GM19025 (cell line): ENCODE data around the gene GIGYF1.
A peak's percentile ranks its signal among the peaks of the same experiment; 100 is the strongest.
"Not testable (repeated sequence)": the region's sequence is repeated elsewhere in the genome, so short reads cannot be mapped to it uniquely, and the experiment has no call there.

Experiments
- ATAC-seq: cut with Tn5 transposase; IDR thresholded peaks from one replicate; pipeline ENCODE4 v1.9.1; 2021; ENCODE audit warnings: mild to moderate bottlenecking, low read depth, moderate library complexity; ENCODE audit not compliant: unreplicated experiment

GIGYF1 gene, protein sequence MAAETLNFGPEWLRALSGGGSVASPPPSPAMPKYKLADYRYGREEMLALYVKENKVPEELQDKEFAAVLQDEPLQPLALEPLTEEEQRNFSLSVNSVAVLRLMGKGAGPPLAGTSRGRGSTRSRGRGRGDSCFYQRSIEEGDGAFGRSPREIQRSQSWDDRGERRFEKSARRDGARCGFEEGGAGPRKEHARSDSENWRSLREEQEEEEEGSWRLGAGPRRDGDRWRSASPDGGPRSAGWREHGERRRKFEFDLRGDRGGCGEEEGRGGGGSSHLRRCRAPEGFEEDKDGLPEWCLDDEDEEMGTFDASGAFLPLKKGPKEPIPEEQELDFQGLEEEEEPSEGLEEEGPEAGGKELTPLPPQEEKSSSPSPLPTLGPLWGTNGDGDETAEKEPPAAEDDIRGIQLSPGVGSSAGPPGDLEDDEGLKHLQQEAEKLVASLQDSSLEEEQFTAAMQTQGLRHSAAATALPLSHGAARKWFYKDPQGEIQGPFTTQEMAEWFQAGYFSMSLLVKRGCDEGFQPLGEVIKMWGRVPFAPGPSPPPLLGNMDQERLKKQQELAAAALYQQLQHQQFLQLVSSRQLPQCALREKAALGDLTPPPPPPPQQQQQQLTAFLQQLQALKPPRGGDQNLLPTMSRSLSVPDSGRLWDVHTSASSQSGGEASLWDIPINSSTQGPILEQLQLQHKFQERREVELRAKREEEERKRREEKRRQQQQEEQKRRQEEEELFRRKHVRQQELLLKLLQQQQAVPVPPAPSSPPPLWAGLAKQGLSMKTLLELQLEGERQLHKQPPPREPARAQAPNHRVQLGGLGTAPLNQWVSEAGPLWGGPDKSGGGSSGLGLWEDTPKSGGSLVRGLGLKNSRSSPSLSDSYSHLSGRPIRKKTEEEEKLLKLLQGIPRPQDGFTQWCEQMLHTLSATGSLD (N-terminal part only)

DNA sequence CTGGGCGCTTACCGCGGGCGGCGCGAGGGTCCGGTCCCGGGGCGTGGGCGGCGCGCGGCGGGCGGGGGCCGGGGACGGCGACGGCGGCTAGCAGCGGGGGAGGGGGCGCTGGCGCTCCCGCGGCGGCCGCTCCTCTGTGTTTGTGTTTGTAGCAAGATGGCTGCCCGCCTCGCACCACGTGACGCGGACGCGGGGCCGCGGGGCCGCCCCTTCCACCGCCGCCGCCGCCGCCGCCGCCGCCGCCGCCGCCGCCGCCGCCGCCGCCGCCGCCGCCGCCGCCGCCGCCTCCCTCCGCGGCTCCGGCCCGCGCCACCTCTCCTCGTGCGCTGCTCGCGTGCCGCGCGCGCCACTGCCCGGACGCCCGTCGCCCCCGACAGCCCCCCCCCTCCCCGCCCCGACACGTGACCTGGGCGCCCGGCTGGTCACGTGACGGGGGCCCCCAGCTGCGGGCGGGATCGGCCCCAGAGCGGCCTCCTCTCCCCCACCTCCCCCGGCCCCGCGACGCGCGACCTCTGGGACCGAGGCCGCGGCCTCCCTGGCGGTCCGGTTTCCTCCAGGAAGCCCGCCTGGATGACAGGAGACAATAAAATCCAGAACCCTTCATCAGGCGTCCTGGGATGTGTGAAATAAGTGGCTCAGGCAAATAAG is at the start of gene GIGYF1:
TSS of gene GIGYF1 (minus strand) at position 153 of the 648 bp plus-strand sequence. CDS start 6,012 bp downstream, outside the sequence.
- peak; percentile 46 for ATAC-seq

DNA sequence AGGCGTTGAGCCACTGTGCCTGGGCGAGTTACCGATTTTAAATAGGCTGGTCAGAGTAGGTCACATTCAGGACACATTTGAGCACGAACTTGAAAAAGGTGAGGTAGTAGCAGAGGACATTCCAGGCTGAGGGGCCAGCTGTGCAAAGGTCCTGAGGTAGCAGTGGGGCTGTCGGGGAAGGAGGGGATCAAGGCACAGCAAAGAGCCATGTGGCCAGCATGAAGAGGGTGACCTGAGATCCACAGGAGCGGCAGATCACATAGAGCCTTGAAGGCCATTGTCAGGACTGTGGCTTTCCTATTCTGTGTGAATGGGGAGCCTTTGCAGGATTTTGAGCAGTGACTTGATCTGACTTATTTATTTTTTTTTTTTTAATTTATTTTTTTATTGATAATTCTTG is 45.9 kb upstream of the GIGYF1 start:
- ATAC-seq = no peak

DNA sequence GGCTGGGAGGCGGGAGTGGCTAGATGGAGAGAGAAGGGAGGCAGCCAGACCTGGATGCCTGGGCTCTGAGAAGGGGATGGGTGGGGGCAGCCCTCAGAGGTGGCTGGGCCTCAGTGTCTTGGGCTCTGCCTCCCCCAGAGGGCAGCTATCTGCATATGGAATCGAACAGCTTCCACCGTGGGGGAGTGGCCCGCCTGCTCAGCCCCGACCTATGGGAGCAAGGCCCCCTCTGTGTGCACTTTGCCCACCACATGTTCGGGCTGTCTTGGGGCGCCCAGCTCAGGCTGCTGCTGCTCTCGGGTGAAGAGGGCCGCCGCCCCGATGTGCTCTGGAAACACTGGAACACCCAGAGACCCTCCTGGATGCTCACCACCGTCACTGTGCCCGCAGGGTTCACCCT is 42.6 kb upstream of the GIGYF1 start:
- ATAC-seq = no peak

DNA sequence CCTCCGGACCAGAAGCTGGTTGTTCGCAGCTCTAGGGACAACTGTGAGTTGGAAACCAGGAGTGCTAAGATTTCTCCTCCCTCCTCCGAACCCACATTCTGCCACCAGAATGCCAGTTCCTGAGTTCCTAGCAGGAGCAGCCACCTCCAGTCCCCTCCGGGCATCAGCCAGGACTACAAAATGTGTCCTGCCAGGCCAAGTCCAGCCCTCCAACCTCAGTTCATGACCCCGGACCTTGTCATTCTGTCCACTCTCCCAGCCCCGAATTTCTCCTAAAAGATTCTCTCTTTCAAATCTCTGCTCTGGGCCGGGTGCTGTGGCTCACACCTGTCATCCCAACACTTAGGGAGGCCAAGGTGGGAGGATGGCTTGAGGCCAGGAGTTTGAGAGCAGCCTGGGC is 41.7 kb upstream of the GIGYF1 start:
- no peak for ATAC-seq

DNA sequence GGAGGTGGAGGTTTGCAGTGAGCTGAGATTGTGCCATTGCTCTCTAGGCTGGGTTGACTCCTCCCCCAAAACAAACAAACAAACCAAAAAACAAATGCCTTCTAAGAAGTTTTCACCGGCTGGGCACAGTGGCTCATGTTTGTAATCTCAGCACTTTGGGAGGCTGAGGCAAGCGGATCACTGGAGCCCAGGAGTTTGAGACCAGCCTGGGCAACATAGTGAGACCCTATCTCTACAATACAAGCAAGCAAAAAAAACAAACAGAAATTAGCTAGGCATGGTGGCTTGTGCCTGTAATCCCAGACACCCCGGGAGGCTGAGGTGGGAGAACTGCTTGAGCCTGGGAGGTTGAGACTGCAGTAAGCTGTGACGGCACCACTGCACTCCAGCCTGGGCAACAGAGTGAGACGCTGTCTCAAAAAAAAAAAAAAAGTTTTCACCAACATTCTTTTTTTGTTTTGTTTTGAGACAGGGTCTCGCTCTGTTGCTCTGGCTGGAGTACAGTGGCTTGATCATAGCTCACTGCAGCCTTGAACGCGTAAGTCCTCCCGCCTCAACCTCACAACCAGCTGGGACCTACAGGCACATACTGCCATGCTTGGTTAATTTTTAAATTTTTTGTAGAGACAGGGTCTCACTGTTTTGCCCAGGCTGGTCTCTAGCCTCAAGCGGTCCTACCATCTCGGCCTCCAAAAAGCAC is 38.0 kb upstream of the GIGYF1 start:
- no peak for ATAC-seq

DNA sequence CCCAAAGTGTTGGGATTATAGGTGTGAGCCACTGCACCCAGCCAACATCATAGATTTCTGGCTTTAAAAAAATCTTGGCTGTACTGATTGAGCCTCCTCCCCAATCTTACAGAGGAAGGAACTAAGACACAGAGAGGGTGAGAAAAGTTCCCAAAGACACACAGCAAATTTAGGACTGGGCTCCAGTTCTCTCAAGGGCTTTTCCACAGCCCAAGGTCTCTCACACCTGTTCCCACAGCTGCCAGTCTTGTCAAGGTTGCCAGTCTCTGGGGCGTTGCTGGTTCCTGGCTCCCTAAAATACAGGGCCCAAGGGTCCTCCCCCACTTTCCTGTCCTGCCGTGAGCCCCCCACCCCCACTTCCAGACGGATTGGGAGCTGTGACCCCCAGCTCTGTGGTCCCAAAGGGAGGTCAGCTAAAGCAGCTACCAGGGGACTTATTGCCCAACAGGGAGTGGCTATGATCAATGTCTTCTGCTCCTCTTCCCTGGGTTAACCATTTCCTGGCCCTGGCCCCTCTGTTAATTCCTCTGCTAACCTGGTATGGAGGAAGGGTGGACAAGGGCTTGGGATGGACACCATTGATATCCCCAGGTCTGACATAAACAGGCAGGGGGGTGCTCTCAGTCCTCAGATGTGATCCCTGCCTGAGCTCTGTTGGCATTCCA is 36.2 kb upstream of the GIGYF1 start:
- ATAC-seq = no peak

DNA sequence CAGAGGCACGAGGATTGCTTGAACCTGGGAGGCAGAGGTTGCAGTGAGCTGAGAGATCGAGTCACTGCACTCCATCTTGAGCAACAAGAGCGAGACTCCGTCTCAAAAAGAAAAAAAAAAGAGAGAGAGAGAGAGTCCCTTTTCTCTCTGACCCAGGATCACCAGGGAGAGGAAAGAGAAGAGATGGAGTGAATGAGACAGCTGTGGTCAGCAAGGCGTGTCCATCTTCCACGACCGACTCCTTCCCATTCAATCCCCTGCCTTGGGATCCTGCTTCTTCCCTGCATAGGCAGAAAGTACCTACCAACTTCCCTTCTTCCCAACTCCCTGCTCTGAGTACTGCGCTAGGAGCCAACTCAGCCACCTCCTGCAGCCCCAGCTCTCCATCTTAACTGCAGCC is 34.1 kb upstream of the GIGYF1 start:
- no peak for ATAC-seq

DNA sequence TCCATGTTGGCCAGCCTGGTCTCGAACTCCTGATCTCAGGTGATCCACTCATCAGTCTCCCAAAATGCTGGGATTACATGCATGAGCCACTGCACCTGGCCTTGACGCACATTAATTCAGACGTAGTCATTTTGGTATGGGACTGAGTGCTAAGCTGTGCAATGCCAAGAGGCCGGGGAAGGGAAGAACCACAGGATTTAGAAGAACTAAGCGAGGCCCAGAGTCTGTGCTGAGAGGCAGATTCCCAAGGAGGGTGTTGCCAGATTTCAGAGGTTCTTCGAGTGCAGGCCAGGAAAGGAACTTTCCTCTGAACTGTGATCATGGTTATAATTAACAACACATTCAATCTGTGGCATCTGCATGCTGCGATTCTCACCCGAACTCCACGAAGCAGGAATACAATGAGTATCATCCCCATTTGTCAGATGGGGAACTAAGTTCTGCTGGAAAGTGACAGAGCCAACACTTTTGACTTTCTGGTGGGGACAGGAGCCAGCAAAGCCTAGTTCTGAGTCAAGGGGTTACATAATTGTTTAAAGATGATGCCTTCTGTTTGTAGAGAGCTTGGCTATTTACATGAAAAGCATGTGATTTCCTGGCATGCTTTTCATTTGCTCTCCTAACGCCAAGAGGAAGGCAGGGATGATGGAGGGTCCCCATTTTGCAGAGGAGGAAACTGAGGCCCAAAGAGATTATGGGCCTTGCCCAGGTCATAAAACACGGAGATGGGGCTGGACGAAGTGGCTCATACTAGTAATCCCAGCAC is 33.1 kb upstream of the GIGYF1 start:
- no peak for ATAC-seq

DNA sequence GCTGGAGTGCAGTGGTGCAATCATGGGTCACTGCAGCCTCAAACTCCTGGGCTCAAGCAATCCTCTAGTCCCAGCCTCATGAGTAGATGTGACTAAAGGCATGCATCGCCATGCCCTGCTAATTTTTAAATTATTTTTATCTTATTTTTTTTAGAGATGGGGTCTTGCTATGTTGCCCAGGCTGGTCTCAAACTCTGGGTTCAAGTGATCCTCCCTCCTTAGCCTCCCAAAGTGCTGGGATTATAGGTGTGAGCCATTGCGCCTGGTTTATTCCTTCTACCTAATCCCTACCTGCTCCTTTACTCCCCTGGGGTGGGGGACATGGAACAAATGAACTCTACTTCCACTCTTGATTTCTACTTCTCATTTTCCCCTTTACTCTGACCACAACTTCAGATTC is 30.3 kb upstream of the GIGYF1 start:
- not testable (repeated sequence) for ATAC-seq

DNA sequence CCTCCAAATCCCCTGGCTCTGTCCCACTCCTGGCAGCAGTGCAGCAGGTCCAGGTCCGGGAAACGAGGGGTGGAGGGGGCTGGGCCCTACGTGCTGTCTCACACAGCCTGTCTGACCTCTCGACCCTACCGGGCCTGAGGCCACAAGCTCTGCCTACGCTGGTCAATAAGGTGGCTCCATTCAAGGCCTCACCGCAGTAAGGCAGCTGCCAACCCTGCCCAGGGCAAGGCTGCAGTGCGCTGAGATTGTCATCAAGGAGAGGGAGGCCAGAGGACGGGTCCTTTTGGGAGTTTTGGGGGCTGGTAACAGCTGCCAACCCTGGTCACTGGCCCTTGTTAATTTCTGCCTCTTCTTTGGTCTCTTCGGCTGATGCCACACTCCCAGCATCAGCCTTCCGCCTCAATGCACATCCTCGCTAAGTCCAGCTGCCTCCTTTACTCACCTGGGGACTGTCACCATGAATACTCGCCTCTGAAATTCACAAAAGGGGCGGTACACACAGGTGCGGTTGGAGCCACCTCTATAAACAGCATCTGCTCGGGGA is 29.8 kb upstream of the GIGYF1 start:
- ATAC-seq = no peak

DNA sequence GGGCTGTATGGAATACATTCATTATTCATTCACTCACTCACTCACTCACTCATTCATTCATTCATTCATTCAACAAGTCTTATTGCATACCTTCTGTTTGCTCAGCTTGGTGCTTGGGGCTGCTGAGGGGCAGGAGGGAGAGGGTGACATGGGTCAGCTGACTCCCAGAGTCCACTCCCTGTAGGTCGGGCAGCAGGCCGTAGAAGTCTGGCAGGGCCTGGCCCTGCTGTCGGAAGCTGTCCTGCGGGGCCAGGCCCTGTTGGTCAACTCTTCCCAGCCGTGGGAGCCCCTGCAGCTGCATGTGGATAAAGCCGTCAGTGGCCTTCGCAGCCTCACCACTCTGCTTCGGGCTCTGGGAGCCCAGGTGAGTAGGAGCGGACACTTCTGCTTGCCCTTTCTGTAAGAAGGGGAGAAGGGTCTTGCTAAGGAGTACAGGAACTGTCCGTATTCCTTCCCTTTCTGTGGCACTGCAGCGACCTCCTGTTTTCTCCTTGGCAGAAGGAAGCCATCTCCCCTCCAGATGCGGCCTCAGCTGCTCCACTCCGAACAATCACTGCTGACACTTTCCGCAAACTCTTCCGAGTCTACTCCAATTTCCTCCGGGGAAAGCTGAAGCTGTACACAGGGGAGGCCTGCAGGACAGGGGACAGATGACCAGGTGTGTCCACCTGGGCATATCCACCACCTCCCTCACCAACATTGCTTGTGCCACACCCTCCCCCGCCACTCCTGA is 28.6 kb upstream of the GIGYF1 start:
- ATAC-seq = no peak

DNA sequence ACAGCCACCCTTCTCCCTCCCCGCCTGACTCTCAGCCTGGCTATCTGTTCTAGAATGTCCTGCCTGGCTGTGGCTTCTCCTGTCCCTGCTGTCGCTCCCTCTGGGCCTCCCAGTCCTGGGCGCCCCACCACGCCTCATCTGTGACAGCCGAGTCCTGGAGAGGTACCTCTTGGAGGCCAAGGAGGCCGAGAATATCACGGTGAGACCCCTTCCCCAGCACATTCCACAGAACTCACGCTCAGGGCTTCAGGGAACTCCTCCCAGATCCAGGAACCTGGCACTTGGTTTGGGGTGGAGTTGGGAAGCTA is 27.4 kb upstream of the GIGYF1 start:
- ATAC-seq = no peak

DNA sequence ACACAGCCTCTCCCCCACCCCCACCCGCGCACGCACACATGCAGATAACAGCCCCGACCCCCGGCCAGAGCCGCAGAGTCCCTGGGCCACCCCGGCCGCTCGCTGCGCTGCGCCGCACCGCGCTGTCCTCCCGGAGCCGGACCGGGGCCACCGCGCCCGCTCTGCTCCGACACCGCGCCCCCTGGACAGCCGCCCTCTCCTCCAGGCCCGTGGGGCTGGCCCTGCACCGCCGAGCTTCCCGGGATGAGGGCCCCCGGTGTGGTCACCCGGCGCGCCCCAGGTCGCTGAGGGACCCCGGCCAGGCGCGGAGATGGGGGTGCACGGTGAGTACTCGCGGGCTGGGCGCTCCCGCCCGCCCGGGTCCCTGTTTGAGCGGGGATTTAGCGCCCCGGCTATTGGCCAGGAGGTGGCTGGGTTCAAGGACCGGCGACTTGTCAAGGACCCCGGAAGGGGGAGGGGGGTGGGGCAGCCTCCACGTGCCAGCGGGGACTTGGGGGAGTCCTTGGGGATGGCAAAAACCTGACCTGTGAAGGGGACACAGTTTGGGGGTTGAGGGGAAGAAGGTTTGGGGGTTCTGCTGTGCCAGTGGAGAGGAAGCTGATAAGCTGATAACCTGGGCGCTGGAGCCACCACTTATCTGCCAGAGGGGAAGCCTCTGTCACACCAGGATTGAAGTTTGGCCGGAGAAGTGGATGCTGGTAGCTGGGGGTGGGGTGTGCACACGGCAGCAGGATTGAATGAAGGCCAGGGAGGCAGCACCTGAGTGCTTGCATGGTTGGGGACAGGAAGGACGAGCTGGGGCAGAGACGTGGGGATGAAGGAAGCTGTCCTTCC is 26.8 kb upstream of the GIGYF1 start:
- no peak for ATAC-seq

DNA sequence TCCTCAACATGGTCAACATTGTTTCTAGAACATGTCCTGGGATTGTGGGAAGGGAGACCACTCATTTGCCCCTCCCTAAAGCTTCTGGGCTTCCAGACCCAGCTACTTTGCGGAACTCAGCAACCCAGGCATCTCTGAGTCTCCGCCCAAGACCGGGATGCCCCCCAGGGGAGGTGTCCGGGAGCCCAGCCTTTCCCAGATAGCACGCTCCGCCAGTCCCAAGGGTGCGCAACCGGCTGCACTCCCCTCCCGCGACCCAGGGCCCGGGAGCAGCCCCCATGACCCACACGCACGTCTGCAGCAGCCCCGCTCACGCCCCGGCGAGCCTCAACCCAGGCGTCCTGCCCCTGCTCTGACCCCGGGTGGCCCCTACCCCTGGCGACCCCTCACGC is 26.2 kb upstream of the GIGYF1 start, which contains the start of gene EPO:
TSS of gene EPO (plus strand) at position 190 of the 392 bp plus-strand sequence. CDS start 513 bp downstream, outside the sequence.
- ATAC-seq = no peak

DNA sequence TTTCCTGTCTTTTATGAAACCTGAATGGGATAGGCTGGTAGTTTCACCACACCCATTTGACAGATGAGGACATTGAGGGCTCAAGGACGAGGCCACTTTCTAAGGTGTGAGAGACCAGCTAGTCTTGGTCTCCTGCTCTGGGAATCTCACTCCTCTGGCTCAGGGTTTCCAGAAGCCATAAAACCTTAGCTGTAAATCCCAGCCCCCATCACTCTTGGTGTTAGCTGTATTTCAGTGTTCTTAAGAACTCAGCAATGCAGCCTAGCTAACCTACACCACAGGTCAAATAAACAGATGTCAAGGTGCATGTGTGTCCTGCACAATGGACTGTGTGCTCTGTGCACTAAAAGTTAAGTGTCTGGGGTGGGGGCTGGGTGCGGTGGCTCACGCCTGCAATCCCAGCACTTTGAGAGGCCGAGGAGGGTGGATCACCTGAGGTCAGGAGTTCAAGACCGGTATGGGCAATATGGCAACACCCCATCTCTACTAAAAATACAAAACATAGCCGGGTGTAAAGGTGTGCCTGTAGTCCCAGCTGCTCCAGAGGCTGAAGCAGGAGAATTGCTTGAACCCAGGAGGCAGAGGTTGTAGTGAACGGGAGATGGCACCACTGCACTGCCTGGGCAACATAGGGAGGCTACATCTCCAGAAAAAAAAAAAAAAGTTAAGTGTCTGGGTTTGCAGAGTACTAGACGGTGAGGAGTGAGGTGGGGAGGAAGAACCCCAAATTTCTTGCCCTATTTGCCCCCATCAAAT is 25.7 kb upstream of the GIGYF1 start:
- no peak for ATAC-seq

DNA sequence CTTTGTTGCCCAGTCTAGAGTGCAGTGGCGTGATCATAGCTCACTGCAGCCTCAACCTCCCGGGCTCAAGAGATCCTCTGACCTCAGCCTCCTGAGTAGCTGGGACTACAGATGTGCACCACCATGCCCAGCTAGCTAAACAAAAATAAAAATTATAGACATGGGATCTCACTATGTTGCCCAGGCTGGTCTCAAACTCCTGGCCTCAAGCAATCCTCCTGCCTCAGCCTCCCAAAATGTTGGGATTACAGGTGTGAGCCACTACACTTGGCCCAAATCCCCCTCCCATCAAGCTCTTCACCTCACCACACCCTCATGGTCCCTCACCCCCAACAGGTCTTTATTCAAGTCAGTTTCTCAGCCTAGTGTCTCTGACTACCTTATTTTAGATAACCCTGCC is 23.0 kb upstream of the GIGYF1 start:
- not testable (repeated sequence) for ATAC-seq

DNA sequence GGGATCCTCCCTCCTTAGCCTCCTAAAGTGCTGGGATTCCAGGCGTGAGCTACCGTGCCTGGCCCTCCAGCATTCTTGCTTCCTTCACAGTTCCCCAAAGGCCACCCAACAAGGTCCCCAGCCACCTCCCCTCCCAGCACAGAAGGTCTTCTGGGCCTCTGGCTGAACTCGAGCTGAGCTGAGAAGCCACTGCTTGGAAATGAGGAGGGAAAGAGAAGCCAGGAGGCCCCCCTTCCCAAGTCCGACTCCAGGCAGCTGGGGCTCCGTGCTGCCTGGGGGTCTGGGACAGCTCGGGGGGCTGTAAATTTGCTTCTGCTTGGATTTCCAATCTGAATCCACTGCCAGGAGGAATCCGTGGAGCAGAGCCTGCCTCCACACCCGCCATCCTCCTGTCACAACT is 20.7 kb upstream of the GIGYF1 start:
- ATAC-seq = no peak
